GM19193 (cell line): ENCODE data around the gene HEPN1.

Source experiments
- POLR2A ChIP-seq: IDR thresholded peaks from 4 replicates; pipeline ENCODE4 v1.6.1; 2011; ENCODE audit not compliant: insufficient read depth, insufficient read length; ENCODE audit errors: extremely low read depth

The HEPN1 gene

DNA sequence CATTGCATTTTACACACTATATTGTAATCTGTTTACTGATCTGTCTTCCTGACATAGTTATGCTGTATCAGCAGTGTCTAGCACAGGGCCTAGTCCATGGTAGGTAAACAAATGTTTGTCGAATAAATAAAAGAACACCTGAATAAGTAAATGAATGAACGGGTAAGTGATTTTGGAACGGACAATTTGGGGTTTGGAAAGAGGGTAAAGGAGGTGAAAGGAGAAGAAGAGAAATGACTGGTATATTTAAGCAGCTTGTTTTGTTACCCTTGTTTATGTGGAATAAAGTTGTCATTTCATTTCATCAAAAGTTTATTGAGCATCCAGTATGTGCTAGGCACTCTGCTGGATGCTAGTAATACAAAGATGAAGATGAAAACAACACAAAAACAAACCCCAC is at the start of gene HEPN1:
Gene HEPN1, plus strand, starts transcription at position 301 of the 400 bp plus-strand sequence.
- TF ChIP-seq POLR2A = no peak

DNA sequence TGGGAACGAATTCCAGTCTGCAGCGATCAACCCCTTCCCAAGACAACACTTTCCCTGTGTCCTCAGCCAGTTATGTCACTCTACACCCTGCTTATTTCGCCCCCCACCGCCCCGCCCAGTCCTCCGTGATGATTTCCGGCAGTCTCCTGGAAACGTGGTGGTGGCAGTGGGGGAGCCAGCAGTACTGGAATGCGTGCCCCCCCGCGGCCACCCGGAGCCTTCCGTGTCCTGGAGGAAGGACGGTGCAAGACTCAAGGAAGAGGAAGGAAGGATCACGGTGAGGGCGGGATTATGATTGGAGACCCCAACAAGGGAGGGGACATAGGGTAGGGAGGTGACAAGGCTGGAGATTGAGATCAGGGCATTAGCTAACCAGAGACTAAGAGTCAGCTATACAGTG is 49.7 kb upstream of the HEPN1 start:
- no peak for TF ChIP-seq POLR2A

- TF ChIP-seq POLR2A = no peak
Observed at GRCh38 chr11:124869856-124870387, 49.1 kb upstream of the HEPN1 start.

DNA sequence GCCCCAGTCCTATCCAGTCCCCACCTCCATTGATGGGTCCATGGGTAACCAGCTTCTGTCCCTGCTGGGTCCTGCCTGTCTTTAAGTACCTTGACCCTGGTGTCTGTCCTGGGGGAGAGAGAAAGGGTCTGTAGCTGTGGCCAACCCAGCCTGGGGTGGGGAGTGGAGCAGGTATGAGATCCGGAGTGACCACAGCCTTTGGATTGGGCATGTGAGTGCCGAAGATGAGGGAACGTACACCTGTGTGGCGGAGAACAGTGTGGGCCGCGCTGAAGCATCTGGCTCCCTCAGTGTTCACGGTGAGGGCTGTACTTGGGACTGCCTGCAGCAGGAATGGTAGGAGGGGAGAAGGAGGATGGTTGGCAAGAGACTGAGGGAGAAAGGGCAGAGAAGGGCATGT is 48.6 kb upstream of the HEPN1 start:
- no peak for TF ChIP-seq POLR2A

- no peak for TF ChIP-seq POLR2A
Observed at GRCh38 chr11:124872280-124872679, 46.8 kb upstream of the HEPN1 start.

GRCh38 chr11:124872741-124873140 is 46.3 kb upstream of the HEPN1 start:
- TF ChIP-seq POLR2A = no peak

GRCh38 chr11:124873951-124874350 is 45.1 kb upstream of the HEPN1 start:
- TF ChIP-seq POLR2A = no peak

DNA sequence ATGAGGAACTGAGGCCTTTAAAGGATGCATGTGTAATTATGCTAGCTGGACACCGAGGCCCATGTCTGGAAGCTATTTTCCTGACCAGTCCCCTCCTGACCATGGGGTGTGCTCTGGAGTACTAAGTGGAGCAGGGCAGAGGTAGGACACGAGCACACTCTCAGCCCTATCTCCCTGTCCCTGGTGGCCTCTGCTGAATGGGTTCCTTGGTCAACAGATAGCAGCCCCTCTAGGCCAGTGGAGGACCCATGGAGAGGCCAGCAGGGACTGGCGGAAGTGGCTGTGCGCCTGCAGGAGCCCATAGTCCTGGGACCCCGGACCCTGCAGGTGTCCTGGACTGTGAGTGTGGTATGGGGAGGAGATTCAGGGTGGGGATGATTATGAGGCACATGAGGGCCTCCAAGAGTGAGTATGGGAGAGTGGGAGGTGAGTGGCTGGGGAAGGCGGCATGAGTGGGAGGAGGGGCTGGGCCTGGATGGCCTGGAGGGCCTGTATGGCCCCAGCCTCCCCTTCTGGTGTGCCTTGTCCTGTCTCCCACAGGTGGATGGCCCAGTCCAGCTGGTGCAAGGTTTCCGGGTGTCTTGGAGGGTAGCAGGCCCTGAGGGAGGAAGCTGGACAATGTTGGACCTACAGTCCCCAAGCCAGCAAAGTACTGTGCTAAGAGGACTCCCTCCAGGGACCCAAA is 44.3 kb upstream of the HEPN1 start:
- TF ChIP-seq POLR2A = no peak

DNA sequence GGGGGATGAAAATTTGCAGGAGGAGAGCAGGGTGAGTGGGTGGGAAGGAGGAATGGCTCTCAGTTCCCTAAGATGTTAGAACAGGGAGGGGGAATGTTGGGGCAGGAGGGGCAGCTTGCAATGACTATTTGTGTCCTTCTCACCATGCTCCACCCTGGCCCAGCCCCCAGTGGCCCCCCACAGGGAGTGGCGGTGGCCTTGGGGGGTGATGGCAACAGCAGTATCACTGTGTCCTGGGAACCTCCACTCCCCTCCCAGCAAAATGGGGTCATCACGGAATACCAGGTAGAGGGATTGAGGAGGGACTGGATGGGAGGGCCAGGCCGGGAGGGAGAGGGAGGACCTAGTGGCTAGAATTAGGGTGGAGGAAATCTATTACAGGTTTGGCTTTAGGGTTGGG is 43.6 kb upstream of the HEPN1 start:
- TF ChIP-seq POLR2A = no peak

GRCh38 chr11:124875943-124876817 is 42.9 kb upstream of the HEPN1 start:
- peak; percentile 40 for TF ChIP-seq POLR2A

GRCh38 chr11:124876818-124877630 is 42.0 kb upstream of the HEPN1 start:
- no peak for TF ChIP-seq POLR2A

- no peak for TF ChIP-seq POLR2A
Observed at GRCh38 chr11:124877631-124877909, 41.5 kb upstream of the HEPN1 start.

- TF ChIP-seq POLR2A = no peak
Observed at GRCh38 chr11:124877910-124878758, 40.9 kb upstream of the HEPN1 start.

GRCh38 chr11:124878759-124879492 is 40.1 kb upstream of the HEPN1 start:
- TF ChIP-seq POLR2A = no peak
